Loucy (cell line): ENCODE results near the gene PKD1L1.

Experiments
- EZH2phosphoT487 ChIP-seq: fragments of 200-600 bp; IDR thresholded peaks from 2 replicates; pipeline ENCODE4 v1.6.1; 2018; ENCODE audit warnings: antibody characterized with exemption, mild to moderate bottlenecking, moderate library complexity, borderline replicate concordance
- TF ChIP-seq, protein P1 (sequence below): fragments of 200-600 bp; sonication (generic); conservative IDR thresholded peaks from 2 replicates; pipeline ENCODE4 v1.5.1; 2014; ENCODE audit warnings: mild to moderate bottlenecking, antibody characterized with exemption, low read length

DNA sequence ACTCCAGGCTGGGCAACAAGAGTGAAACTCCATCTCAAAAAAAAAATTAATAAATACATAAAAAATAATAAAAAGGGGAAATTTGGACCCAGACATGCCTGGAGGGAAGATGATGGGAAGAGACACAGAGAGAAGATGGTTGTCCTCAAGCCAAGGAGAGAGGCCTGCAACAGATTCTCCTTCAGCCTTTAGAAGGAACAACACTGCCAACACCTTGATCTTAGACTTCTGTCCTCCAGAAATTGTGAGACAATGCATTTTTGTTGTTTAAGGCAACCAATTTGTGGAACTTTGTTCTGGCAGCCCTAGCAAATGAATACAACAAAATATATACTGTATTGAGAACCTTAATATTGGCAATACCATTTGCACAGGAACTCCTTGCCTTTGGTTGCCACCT lies 186.1 kb downstream of the PKD1L1 start:
- TF ChIP-seq, protein P1, sequence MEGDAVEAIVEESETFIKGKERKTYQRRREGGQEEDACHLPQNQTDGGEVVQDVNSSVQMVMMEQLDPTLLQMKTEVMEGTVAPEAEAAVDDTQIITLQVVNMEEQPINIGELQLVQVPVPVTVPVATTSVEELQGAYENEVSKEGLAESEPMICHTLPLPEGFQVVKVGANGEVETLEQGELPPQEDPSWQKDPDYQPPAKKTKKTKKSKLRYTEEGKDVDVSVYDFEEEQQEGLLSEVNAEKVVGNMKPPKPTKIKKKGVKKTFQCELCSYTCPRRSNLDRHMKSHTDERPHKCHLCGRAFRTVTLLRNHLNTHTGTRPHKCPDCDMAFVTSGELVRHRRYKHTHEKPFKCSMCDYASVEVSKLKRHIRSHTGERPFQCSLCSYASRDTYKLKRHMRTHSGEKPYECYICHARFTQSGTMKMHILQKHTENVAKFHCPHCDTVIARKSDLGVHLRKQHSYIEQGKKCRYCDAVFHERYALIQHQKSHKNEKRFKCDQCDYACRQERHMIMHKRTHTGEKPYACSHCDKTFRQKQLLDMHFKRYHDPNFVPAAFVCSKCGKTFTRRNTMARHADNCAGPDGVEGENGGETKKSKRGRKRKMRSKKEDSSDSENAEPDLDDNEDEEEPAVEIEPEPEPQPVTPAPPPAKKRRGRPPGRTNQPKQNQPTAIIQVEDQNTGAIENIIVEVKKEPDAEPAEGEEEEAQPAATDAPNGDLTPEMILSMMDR = no peak
- TF ChIP-seq EZH2phosphoT487 = no peak
